Measurements from ENCODE around the gene FHOD3.

FHOD3 gene

GRCh38 chr18:36403896-36404820 is 106.6 kb downstream of the FHOD3 start:
- DNase-seq (ENCODE audit: low read depth in 2 of 2, low spot score in 1 of 2): no peak

GRCh38 chr18:36405611-36406010 is 108.1 kb downstream of the FHOD3 start:
- no peak for DNase-seq (ENCODE audit: low read depth in 2 of 2, low spot score in 1 of 2)

DNA sequence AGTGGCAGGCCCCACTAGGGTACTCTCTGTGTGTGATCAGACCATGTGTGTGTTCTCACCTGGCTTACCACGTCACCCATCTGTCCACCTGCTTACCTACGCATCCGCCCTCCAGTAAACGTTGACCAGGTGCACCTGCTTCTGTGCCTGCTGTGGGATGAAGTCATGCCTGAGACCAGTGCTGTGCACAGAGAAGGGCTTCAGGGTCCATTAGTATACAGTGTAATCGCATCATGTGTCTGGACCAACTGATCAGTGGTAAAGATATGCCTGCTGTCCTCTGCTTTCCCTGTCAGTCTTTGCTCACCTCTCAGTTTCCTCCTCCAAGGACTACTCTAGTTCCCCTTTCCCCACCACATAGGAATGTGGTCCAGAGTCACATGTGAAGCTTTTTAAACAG is 109.3 kb downstream of the FHOD3 start:
- DNase-seq (ENCODE audit: low read depth in 2 of 2, low spot score in 1 of 2): no peak

- DNase-seq (ENCODE audit: low read depth in 2 of 2, low spot score in 1 of 2): no peak
Observed at GRCh38 chr18:36408606-36409005, 111.1 kb downstream of the FHOD3 start.

DNA sequence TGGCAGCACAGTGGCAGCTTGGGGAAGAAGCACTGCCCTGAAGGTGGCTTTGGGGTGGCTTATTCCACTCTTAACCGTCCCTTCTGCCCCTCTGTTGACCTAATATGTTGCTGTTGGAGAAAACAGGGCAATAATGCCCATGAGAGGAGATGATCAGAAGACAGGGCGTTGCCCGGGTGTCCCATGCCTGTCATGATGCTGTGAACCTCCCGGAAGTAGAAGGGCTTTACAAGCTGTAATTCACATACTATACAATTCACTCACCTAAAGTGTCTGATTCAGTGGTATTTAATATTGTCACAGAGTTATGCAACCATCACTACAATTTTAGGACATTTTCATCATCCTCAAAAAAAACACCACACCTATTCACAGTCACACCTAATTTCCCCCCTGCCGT is 112.3 kb downstream of the FHOD3 start:
- DNase-seq (ENCODE audit: low read depth in 2 of 2, low spot score in 1 of 2): no peak

- no peak for DNase-seq (ENCODE audit: low read depth in 2 of 2, low spot score in 1 of 2)
Observed at GRCh38 chr18:36410346-36410745, 112.8 kb downstream of the FHOD3 start.

GRCh38 chr18:36411745-36412168 is 114.2 kb downstream of the FHOD3 start:
- DNase-seq (ENCODE audit: low read depth in 2 of 2, low spot score in 1 of 2): no peak

- no peak for DNase-seq (ENCODE audit: low read depth in 2 of 2, low spot score in 1 of 2)
Observed at GRCh38 chr18:36412778-36413177, 115.3 kb downstream of the FHOD3 start.

DNA sequence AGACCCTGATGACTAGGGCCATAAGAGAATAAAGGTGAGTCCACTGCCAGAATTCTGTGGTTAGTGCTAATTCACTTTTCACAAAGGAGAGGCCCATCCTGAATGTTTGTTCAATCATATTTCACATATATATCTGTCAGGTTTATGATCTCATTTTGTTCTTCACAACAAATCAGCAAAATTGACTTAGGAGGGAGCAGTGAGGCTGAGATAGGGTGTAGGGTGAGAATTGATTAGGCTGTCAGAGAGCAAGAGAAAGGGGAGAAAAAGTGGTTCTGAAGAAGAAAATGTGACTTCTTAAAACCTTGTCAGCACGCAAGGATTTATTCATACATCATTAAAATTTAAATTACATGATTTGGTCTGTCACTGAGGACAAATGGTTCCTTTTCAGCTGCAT is 117.7 kb downstream of the FHOD3 start:
- no peak for DNase-seq (ENCODE audit: low read depth in 2 of 2, low spot score in 1 of 2)

GRCh38 chr18:36415625-36416024 is 118.1 kb downstream of the FHOD3 start:
- DNase-seq (ENCODE audit: low read depth in 2 of 2, low spot score in 1 of 2): no peak

- no peak for DNase-seq (ENCODE audit: low read depth in 2 of 2, low spot score in 1 of 2)
Observed at GRCh38 chr18:36419188-36419899, 121.8 kb downstream of the FHOD3 start.

DNA sequence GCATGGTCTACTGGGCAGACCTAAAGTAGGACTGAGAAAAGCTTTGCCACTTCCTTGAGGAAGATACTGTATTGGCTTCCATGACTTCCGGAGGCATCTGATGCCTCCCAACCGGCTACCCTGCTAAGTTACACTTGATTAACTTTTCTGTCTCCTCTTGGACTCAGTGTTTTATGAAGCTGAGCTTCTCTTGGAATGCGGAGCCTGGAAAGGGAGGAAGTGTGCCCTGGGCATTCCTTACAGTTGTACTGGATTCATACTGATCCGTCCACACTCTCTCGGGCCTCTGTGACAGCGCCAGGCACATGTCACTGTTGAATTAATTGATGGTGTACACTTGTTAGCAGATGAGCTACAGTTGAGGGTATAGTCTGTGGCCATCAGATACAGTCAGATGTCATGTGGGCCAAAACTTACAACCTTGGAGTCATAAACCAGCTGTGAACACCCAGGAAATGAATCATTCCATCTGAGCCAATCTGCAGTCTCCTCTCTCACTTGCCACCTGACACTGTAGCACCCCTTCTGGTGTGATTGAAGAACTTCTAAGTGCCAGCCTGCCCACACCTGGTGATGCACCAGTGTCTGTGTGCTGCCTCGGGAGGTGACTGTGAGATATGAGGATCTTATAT is 122.5 kb downstream of the FHOD3 start:
- DNase-seq (ENCODE audit: low read depth in 2 of 2, low spot score in 1 of 2): no peak

- DNase-seq (ENCODE audit: low read depth in 2 of 2, low spot score in 1 of 2): no peak
Observed at GRCh38 chr18:36420826-36421225, 123.3 kb downstream of the FHOD3 start.

- no peak for DNase-seq (ENCODE audit: low read depth in 2 of 2, low spot score in 1 of 2)
Observed at GRCh38 chr18:36424741-36425142, 127.2 kb downstream of the FHOD3 start.

GRCh38 chr18:36427369-36427768 is 129.9 kb downstream of the FHOD3 start:
- DNase-seq (ENCODE audit: low read depth in 2 of 2, low spot score in 1 of 2): no peak

- DNase-seq (ENCODE audit: low read depth in 2 of 2, low spot score in 1 of 2): no peak
Observed at GRCh38 chr18:36427831-36428230, 130.3 kb downstream of the FHOD3 start.

GRCh38 chr18:36428431-36429029 is 131.0 kb downstream of the FHOD3 start:
- no peak for DNase-seq (ENCODE audit: low read depth in 2 of 2, low spot score in 1 of 2)

DNA sequence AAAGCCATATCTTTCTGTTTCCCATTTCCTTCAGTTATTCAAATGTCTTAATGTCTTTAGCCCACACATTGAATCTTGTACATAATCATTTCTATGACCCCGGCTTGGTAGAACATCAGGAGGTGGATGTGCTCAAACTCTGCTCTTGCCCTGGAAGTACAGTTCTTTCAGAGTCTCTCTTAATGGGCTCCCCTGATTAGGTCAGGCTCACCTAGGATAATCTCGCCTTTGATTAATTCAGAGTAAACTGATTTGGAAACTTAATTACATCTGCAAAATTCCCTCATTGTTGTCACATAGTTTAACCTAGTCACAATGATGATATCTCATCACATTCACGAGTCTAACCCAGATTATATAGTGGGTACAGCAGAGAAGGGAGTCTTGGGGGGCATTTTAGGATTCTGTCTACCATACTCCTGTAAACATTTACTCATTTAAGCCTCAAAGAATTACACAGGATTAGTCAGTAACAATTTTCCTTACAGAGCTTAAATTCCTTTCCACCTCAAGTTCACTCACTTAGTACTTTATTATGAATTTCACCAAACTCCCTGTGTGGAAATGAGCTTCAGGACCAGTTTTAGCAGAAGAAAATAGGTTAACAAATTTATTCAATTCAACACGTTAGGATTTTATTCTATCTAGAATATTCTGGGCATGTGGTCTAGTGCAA is 135.5 kb downstream of the FHOD3 start:
- DNase-seq (ENCODE audit: low read depth in 2 of 2, low spot score in 1 of 2): no peak

GRCh38 chr18:36436387-36436786 is 138.9 kb downstream of the FHOD3 start:
- DNase-seq (ENCODE audit: low read depth in 2 of 2, low spot score in 1 of 2): no peak

DNA sequence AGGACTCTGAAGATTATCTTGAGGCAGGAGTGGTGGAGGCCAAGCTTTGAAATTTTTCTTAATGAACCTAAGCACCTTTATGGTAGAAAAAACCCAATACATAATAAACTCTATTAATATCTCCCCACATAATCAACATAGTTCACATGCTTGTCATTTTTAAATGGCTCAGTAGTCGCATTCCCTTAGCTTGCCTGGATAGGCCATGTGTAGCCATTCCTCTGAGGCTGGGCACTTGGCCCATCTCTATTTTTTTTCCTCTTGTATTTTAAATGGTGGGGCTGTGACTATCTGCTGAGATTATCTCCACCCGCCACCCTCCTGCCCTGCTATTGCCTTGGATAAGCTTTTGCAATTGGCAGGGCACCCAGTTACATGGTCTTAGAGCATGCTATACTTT is 143.1 kb downstream of the FHOD3 start:
- DNase-seq (ENCODE audit: low read depth in 2 of 2, low spot score in 1 of 2): no peak

Data from stimulated activated CD8-positive, alpha-beta memory T cell treated with anti-CD3 and anti-CD28 coated beads, Interleukin-4, amount 100 ng/mL, for 1 hour (primary cell).